ENCODE results near the gene GPC5.
"Not testable (repeated sequence)": the region's sequence is repeated elsewhere in the genome, so short reads cannot be mapped to it uniquely, and the experiment has no call there.

GPC5 gene

DNA sequence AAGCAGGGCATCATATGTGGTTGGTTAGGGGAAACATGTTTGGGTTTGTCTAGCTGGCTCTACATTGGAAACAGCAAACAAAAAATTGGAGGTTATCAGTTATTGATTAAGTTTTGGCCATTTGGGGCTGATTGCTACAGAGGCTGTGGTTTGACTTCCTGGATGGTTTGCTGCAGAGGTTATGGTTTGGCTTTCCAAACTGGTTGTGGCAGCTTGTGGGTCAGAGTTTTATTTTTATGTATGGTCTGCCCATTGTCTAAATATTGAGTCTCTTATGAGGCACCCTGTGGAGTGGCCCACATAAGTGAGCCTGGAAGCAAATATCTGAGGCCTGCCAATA is 261.6 kb downstream of the GPC5 start:
- no peak for DNase-seq

DNA sequence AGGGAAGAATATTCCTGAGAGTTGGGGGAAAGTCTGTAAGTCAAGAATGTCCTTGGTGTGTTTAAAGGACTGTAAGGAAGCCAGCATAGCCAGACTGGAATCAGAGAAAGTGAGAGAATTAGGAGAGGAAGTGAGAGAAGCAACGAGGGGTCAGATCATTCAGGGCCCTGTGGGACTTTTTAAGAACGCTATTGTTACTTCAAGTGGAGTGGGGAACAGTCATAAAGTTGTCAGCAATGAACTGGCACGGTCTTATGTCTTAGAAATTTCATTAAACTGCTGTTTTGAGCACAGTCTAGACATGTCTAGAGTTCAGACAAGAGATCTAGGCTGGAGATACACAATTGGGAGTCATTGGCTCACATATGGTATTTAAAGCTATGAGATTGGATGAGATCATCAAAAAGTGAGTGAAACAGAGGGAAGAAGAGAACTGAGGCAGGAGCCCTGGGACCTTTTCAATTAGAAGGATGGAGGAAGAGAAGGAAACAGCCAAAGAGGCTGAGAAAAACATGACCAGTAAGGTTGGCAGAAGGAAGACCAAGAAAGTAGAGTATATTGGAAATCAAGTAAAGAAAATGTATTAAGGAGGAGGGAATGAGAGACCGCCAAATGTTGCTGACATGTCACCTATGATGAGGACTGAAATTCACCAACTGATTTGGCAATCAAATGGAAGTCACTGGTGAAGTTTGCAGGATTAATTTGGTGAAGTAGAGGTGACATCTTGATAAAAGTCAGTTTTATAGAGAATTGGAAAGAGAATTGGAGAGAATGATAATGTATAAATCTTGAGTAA is 263.5 kb downstream of the GPC5 start:
- no peak for DNase-seq

DNA sequence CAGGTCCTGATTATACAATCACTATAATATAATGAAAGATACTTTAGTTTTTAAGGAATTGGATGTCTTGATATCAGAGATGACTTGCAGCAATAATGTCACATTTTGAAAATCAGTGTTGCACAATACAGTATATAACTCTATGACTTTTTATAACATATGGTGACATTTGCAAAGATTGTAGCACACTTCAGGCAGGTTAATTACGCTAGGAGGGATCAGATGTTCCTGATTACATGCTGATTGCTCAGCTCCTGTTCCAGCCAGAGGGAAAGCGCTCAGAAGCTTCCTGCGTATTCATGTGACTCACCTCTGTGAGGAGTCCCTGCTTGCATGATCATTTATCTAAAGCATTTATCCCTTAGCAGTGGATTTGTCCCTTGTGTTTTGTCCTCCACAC is 265.6 kb downstream of the GPC5 start:
- no peak for DNase-seq

DNA sequence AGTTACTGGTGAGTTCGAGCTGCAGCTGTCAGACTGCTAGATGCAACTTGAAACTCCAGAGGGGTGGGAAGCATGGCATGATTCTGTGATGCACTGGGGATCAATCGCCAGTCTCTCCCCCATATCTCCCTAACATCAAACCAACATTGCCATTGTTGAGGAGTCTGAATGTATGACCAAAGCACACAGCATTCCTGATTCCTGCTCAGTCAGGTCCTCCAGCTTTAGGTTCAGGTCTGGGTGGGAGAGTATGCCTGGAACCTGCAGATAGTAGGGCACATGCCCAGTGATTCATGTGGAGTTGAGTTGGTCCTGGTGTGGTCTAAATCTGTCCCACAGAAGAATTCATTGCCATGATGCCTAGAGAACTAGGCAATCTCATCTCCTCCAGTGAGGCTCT is 269.1 kb downstream of the GPC5 start:
- no peak for DNase-seq

DNA sequence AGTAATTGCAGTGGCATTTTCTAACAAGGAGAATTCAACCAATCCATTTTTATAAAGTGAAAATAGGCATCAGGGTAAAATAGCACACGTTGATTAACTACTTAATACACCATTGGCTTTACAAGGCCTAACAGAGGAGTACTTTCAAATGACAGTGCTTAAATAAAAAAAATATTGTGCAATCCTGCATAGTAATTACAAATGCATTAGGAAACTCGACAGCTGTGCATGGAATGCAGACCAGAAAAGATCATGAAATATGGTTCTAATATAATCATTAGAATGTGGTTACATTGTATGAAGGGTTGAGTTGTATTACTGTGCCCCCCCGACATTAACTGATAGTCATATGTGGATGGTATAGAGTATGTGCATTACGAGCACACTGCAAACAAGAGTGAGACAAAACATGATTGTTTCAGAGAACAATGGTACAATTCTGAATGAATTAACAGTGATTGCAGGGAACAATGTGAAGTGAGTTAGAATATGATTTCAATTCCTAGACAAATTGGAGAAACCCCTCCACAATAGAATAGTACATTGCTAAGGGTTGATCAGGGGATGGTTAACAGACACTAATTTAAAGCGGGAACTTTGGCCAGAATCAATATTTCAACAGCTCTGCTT is 270.6 kb downstream of the GPC5 start:
- no peak for DNase-seq

DNA sequence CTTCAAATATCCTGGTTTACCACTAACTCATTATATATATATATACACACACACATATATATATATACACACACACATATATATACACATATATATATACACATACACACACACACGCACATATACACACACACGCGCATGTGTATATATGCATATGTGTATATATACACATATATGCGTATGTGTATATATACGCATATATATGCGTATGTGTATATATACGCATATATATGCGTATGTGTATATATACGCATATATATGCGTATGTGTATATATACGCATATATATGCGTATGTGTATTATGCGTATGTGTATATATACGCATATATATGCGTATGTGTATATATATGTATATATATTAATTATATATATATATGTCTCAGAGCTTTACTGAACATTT is 275.9 kb downstream of the GPC5 start:
- DNase-seq = not testable (repeated sequence)

DNA sequence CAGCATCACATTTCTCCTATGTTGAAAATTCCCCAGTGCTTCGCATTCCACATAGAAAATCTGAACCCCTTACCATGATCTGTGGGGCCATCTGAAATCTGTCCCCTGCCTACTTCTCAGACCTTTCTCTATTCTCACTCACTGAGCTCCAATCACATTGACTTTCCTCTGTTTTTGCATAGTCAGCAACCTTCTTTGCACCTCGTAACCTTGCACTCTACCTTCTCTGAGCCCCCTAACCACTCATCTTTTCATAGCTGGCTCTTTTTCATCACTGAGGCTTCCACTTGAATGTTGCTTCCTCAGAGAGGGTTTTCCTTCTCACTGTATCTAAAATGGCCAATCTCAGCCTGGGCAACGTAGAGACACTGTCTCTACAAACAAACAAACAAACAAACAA is 286.3 kb downstream of the GPC5 start:
- no peak for DNase-seq

DNA sequence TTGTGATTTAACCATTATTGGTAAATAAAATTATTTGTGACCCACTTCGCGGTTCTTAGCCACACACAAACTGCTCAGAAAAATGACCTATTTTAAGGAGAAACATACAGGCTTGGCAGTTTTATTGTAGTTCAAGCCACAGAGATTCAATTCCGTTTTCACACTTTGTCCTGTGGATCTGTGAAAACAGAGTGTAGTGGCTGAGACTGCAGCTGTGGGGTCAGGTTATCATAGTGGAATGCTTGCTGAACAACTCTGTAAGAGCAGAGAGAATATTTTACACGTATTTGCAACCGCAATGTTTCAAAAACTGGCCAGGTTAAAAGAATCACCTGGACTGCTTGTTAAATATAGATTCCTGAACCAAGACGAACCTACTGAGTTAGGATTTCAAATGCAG is 292.5 kb downstream of the GPC5 start:
- no peak for DNase-seq

DNA sequence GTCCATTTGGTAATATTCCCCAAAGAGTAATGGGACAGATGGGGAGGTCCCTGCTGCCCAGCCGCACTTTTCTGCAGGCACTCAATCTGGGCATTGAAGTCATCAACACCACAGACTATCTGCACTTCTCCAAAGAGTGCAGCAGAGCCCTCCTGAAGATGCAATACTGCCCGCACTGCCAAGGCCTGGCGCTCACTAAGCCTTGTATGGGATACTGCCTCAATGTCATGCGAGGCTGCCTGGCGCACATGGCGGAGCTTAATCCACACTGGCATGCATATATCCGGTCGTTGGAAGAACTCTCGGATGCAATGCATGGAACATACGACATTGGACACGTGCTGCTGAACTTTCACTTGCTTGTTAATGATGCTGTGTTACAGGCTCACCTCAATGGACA is 295.0 kb downstream of the GPC5 start:
- no peak for DNase-seq

DNA sequence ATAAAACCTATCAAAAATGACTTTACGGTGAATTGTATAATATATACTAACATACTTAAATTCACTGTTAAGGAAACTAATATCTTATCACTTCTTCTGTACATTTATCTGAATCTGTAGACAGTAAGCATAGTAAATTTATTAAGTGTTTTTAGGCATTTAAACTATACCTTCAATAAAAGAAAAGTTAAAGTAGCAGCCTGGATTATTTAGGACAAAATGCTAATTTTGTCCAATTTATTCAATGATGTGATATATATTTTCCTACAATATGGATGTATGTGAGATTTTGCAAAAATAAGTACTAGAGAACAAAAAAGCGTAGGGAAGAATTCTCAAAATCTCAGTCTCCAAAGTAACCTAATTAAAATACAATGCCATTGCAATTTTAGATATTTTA is 299.9 kb downstream of the GPC5 start:
- no peak for DNase-seq

DNA sequence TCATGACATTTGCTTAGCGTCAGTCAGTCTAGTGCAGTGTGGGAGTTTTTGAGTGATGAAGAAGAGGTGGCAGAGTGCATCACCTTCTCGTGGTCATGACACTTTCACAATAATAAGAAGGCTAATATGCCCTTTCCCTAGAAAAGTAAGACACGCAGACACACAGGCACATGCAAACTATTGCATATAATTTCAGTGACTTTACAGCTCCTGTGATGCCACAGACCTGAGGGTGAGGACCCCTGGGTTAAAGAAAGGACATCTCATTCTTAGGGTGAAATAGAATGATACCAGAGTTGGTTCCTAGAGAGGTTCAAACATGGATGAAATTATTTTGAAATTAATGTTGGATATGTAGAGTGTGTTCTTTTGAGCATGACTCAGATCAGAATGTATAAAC is 300.3 kb downstream of the GPC5 start:
- no peak for DNase-seq

DNA sequence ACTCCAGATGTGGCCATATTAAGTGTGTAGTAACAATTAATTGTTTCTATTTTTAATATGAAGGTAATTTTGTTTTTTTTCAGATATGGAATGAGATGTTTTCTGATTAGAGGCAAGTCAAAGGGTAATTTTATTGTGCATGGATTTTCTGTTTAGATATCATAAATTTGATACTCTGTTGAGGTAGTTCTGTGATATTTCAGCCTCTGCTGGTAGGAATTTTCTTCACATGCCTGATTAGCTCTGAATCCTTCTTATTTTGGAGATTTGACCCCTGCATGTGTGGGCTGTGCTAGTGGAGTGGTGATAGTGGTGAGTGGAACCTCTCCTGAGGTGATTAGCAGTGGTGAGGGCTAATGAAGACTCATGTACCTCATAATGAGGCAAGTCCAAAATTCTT is 301.4 kb downstream of the GPC5 start:
- no peak for DNase-seq

DNA sequence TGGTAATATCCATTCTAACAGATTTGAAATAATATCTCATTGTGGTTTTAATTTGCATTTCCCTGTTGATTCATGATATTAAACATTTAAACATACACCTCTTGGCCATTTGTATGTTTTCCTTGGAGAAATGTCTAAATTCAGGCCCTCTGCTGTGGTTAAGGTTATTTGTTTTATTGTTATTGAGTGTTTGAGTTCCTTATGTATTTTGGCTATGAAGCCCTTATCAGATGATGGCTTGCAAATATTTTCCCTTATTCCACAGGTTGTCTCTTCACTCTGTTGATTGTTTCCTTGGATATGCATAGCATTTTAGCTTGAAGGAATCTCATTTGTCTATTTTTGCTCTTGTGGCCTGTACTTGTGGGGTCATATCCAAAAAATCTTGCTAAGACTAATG is 303.6 kb downstream of the GPC5 start:
- DNase-seq = no peak

DNA sequence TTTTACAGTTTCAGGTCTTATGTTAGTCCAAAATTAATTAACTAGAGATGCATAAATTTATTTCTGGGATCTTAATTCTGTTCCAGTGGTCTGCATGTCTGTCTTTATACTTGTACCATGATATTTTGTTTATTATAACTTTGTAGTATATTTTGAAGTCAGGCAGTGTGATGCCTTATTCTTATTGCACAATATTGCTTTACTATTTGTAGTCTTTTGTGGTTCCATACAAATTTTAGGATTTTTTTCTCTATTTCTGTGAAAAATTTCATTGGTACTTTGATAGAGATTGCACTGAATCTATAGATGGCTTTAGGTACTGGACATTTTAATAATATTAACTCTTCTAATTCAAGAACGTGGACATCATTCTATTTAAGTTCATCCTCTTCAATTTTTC is 304.0 kb downstream of the GPC5 start:
- DNase-seq = no peak

DNA sequence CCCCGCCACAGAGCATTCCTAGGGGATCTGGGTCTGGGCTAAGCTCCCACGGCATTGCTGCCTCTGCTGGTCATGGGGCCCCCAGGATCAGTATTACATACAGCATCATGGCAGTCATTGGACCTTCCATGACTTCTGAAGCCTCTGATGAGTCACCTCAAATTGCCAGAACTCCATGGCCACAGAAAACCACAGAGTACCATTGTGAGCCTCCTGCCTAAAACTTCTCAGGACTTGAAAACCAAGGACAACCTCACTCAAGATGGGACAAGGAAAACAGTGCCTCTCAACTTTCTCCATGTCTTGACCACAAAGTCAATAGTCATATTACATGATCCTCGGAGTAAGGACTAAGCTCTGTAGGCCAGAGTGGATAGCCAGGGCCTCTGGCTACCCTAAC is 306.0 kb downstream of the GPC5 start:
- no peak for DNase-seq

DNA sequence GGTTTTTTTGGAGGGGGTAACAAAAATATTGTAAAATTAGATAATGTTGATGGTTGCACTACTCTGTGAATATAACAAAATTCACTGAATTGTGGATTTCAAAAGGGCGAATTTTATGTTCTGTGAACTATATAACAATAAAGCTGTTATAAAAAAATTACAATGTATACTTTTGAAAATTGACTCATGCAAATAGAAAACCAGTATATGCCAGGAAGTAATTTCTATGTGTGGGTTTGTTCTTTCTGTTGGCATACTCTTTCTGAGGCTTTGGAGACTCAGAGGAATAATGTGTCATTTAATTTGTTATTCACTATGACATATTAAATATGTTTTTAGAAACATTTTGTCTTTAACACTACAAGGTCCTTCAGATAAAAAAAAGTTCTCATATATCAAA is 310.1 kb downstream of the GPC5 start:
- DNase-seq = no peak

DNA sequence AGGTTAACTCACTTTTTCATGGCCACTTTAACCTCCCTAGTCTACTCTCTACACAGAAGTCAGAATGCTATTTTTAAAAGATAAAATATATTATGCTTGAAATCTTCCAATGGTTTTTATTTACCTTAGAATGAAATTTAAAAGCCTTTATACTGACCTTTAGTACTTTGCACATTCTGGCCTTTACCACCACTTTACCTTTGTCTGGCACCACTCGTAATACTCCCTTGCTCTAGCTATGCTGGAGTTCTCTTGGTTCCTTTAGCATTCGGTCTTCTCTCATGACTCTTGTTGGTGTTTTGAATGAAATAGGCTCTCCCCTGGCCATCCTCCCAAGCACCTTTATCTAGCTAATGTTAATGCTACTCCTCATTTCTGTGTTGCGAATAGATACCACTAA is 310.8 kb downstream of the GPC5 start:
- DNase-seq = no peak

DNA sequence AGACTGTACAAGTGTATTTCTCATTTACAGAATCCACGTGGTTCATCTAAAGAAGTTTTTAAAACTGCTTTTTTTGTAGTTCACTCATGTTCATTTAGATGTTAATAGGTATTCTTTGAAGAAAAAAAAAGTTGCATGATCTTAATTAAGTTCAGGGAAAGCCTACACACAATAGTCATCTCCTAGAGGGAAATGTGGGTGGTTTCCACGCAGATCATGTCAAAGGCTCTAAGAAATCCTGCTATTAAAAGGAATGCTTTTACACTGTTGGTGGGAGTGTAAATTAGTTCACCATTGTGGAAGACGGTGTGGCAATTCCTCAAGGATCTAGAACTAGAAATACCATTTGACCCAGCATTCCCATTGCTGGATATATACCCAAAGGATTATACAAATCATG is 312.3 kb downstream of the GPC5 start:
- DNase-seq = no peak

DNA sequence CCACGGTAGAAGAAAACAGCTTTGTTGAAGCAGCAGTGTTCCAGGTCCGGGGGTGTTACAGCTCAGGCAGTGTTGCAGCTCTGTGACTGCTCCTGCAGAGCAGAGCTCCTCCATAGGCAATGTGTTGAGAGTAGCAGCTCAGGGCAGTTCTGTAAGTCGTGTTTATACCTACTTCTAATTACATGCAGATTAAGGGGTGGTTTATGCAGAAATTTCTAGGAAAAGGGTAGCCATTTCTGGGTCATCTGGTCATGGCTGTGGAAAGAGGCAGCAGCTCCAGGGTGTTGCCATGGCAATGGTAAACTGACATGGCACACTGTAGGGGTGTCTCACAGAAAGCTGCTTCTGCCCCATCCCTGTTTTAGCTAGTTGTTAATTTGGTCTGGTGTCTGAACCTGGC is 316.4 kb downstream of the GPC5 start:
- no peak for DNase-seq

DNA sequence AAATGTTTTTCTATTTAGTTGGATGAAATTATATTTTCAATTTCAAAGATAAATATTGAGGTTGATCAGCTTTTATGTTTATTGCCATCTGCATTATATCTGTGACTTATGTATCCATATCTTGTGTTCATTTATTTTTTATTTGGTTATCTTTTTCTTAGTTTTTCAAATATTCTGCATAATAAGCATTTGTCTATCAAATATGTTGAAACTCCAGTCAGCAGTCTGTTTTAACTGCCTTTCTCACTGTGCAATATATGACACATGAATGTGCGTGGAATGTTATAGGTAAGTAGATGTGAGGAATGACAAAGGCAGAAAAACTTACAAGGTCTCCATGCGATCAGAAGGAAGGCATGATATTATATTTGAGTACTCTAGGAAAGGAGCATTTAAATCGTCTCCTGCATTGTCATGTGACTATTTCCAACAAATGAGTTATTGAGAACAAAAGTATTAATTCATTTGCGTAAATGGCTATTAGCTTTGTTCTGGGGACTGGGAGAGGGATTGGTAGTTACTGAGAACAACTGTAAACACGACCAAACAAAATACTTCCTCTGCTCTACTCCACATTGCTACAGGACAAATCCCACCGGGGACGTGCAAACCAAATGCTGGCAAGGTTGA is 318.1 kb downstream of the GPC5 start:
- no peak for DNase-seq

DNA sequence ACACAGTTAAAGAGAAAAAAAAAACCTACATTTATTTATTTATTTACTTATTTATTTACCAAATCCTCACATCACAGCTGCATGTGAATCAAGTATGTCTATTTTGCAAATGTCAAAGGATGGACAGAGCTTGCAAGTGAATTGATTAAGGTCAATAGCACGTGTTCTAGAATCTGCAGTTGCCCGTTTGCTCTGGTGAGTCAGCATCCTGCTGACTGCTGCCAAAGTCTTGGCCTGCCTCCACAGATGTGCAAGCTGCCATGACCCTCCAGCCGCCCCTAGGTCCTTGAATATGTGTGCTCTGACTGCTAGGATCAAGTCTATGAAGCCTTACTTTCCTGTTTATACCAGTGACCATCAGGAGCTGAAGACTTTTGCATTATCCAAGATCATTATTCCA is 320.6 kb downstream of the GPC5 start:
- DNase-seq = no peak

DNA sequence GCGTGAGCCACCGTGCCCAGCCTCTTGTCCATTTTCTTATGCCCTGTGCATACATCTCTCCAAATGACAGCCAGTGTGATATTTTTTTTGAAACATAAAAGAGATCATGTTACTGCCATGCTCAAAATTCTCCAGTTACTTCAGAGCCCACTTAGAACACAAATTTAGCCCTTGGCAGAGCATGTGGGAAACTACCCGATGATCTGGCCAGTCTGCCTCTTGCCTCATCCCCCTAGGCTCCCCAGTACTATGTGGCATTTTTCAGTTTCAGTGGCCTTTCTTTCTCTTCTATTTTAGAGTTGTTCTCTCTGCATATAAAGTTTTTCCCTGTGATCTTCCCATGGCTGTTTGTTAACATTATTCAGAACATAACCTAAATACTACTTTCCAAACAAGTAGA is 323.0 kb downstream of the GPC5 start:
- DNase-seq = no peak

DNA sequence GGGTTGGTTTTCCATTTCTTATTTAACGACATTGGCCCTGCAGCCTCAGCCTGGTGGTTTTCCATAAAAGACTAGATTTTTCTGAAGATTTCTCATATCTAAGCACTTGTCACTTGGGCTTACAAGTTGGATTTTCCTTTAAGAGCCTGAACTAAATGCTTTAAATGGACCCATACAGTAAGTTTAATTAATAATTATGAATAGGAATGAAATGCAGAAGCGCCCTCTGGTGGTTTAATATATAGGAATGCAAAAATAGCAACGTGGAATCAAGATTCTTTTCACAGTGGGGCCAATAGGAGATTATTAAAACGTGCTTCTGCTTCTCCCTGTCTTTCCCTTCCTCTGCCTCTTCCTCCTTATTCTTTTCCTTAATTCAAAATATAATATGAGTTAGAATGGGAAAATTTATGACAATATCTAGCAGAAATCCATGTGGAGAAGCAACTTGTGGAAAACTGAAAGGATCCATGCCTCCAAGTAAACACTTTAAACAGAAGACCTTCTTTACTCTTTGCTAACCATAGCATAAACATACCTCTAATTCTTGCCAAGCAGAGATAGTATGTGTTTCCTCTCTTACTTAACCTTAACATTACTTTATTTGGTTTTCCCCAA is 324.0 kb downstream of the GPC5 start:
- peak in 1 of 2 experiments; percentile 8 for DNase-seq

DNA sequence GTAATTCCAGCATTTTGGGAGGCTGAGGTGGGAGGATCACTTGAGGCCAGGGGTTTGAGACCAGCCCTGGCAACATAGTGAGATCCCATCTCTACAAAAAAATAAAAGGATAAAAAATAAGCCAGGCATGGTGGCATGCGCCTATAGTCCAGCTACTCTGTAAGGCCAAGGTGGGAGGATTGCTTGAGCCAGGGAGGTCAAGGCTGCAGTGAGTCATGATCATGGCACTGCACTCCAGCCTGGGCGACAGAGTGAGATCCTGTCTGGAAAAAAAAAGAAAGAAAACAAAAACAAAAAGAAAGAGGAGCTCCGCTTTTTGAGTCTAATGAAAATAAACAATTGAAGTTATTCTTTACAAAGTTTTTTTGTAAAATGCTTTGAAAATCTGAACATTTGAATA is 326.2 kb downstream of the GPC5 start:
- DNase-seq = no peak
